ENCODE results near the gene ITGA7. TPM values are rescaled to one million over a fixed set of nuclear protein-coding genes. Genes with fewer than 3 reads are reported as not detected.

The ITGA7 gene
- total RNA-seq, 4 donors from 2014 or later: 117 to 518 (median 175) TPM

DNA sequence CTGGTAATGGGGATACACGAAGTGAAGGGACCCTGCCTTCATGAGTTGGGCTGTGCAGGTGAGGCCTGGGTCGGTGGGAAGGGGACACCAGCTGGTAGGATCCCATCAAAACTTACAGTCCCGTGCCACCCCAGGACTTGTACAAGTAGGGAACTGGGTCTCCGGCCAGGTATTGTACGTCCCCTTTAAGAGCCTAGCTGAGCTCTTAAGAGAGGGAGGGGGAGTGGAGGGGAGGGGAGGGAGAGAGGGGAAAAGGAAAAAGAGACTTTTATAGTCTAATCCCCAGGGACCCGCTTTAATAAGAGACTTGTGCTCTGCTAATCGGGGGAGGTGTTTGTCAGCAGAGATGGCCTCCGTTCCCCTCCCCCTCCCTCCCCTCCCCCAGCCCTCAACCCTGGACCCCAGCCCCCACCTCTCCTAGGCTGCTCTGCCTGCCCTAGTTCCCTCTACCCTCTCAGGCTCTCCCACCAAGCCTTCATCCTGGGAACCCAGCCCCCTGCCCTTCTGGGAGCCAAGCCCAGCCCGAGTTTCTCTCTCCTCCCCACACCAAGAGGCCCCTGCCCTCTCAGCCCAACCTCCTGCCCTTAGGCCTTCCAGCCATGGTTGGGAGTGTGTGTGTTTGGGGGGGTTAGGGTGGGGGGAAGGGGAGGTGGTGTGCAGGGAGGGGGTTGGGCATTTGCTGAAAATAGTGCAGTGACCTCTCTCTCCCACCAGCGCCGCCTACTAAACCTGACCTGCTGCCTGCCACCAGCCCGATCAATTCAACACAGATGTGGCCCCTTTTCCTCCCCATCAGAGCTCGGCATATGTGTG is 37.9 kb upstream of the ITGA7 start:
- TF ChIP-seq, protein P1, sequence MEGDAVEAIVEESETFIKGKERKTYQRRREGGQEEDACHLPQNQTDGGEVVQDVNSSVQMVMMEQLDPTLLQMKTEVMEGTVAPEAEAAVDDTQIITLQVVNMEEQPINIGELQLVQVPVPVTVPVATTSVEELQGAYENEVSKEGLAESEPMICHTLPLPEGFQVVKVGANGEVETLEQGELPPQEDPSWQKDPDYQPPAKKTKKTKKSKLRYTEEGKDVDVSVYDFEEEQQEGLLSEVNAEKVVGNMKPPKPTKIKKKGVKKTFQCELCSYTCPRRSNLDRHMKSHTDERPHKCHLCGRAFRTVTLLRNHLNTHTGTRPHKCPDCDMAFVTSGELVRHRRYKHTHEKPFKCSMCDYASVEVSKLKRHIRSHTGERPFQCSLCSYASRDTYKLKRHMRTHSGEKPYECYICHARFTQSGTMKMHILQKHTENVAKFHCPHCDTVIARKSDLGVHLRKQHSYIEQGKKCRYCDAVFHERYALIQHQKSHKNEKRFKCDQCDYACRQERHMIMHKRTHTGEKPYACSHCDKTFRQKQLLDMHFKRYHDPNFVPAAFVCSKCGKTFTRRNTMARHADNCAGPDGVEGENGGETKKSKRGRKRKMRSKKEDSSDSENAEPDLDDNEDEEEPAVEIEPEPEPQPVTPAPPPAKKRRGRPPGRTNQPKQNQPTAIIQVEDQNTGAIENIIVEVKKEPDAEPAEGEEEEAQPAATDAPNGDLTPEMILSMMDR (IDR thresholded peaks at IDR 0.05; ENCODE audit: low read depth): no peak

DNA sequence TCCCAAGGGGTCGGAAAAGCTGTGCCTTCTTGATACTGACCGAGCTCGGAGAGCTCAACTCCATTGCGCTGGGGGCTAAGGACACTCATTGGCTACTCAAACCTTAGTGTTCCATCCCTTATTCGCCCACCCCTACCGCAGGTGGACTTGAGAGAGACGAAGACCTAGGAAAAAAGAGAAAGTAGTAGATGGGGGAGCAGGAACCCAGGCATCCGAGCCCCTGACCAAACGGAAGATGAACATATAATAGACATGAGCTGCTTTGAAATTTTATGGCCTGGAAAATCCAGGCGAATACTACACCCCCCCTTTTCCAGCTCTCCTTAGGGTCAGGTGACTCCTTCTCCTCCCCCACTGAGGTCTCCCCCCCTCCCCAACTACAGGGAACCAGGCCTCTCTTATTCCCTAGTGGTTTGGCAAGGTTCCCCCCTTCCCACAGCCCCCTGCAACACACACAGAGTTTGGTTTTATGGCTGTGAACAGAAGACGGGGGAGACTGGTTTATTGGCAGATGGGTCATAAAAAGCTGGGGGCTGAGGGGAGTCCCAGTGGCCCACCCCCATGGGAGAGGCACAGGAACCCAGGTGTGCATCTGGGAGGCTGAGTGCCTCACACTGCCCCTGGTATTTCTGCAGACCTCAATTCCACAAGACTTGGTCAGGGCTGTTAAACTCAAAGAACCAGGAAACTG is 36.8 kb upstream of the ITGA7 start:
- TF ChIP-seq, protein P1 (IDR thresholded peaks at IDR 0.05; ENCODE audit: low read depth): no peak

DNA sequence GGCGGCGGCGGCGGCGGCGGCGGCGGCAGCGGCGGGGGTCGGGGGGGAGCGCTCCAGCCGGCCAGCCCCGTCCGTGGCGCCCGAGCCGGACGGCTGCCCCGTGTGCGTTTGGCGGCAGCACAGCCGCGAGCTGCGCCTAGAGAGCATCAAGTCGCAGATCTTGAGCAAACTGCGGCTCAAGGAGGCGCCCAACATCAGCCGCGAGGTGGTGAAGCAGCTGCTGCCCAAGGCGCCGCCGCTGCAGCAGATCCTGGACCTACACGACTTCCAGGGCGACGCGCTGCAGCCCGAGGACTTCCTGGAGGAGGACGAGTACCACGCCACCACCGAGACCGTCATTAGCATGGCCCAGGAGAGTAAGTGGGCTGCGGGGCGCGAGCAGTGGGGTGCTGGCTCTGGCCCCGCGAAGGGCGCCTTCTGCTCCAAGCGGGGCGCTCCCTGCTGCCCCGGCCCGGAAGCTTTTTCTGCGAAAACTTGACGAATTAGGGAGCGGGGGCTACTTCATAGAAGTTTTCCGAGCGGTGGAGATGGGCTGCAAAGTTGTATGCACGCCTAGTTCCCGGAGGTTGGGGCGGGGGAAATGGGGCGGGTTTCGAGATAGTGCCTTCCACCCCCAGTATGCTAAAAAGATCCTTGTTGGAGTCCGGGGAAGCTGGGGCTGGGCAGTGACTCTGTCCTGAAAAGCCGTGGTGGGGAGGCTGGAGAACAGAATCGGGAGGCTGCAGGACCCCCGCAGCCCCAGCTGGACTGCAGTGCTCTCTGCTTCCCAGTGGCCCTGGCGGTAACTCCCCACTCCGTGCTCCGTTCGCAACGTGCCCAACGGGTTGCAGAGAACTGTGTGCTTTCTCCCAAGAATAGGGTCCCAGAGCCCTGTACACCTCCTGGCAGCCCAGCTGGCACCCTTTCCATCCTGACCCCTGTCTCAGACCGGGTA is 36.0 kb upstream of the ITGA7 start:
- TF ChIP-seq, protein P1 (IDR thresholded peaks at IDR 0.05; ENCODE audit: low read depth): no peak

DNA sequence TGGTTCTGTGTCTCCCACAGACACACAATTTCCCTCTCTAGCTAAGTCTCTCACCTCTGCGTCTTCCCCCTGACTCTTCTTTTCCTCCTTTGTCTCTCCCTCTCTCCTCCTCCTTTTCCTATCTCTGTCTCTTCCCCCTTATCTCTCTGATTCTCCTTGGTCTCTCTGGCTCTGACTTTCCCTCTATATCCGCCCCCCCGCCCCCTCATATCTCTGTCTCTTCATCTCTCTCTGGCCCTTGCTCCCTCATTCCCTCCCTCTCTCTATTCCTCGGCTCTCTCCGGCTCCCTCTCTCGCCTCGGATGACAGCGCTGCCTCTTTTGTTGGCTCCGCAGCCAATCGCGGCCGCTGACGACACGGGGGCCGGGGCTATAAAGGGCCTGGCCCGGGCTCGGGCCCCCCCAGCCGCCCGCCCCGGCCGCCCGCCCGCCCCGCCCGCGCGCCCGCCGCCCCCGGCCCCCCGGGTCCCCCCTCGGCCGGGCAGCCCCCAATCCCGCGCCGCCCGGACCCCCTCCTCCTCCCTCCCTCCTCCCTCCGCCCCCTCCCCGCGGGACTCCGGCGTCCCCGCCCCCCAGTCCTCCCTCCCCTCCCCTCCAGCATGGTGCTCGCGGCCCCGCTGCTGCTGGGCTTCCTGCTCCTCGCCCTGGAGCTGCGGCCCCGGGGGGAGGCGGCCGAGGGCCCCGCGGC is 35.2 kb upstream of the ITGA7 start, which contains the start of gene GDF11:
Gene GDF11, plus strand, starts transcription at position 404 of the 687 bp plus-strand sequence. Its CDS starts 195 bp downstream, at position 599.
- TF ChIP-seq, protein P1 (IDR thresholded peaks at IDR 0.05; ENCODE audit: low read depth): no peak

DNA sequence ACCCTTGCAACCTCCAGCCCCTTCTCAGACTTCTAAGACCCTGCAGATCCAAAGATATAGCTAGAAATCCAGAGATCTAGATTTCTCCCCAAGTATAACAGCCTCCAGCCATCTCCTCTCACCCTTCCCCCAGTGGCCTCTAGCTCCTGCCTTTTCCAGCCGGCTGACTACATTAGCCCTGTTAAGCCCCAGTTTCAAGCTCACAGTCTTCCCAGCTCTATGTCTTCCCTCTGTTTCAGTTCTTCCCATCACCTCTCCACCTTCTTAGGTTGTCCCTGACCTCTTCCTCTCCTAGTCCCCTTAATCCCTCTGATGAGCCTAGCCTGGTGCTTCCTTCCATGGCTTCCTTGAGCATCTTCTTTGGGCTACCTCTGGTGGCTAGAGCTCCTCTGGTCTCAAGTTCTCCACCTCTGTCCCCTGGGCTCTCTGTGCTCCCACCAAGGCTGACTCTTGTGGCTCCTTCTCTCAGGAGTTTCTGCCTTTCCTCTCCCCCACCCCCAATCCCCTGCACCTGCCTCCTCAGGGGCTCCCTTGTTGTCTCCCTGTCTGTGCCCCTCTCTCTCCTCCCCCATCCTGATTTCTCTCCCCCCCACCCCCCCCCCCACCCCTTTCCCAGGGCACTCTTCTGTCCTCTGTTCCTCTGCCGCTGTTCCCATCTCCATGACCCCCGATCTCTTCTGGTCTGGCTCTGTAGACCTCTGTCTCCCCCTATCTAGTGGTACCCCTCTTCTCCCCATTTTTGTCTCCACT is 34.4 kb upstream of the ITGA7 start:
- TF ChIP-seq, protein P1 (IDR thresholded peaks at IDR 0.05; ENCODE audit: low read depth): no peak

DNA sequence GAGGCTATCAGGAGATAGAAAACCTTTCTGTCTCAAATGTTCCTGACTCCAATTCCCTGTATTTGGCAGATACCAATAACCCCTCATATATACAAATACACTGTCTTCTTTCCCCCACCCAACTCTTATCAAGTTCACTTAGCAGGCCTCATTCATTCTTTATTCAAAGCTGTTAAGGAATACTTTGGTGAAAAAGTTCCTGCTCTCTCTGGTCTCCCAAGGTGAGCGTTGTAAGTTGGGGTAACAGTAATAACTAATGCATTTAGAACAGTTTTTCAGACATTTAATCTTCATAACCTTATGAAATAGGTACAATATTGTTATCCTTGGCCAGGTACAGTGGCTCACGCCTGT is 31.3 kb upstream of the ITGA7 start:
- TF ChIP-seq, protein P1 (IDR thresholded peaks at IDR 0.05; ENCODE audit: low read depth): no peak

Data from subcutaneous adipose tissue (tissue), 4 donors.